ENCODE data around the gene HPSE. TPM values are rescaled to one million over a fixed set of nuclear protein-coding genes. Genes with fewer than 3 reads are reported as not detected.
"Not testable (repeated sequence)": the region's sequence is repeated elsewhere in the genome, so short reads cannot be mapped to it uniquely, and the experiment has no call there.

The HPSE gene
- total RNA-seq, 2 experiments from 2014 or later = 6.5 to 7.8 TPM

DNA sequence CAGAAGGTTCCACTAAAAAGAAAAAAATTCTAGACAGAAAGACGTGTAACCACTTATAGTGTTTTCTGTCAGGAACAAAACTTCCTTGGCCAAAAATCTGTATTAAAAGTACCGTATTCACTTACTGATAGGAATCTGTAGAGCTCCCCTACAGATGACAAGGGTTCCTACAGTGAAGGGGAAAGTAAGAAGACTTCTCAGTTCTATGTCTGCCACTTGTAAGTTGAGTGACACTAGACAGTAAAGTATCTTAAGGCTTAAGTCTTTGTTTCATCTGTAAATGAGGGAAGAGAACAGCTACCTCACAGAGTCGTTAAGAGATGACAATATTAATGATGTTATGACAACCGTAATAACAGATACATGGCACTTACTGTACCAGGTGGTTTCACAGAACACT is 53.3 kb downstream of the HPSE start:
- Mint-ChIP-seq H3K27ac (no peak overlapping the region), H3K36me3 (peaks cover 19% of the 10 kb centered on the region), H3K9me3 (no peaks in the 10 kb centered on the region), H3K27me3 (no peaks in the 10 kb centered on the region), H3K4me1 (peaks cover 41% of the 10 kb centered on the region), H3K4me3 (no peak overlapping the region)
- no peak for DNase-seq

DNA sequence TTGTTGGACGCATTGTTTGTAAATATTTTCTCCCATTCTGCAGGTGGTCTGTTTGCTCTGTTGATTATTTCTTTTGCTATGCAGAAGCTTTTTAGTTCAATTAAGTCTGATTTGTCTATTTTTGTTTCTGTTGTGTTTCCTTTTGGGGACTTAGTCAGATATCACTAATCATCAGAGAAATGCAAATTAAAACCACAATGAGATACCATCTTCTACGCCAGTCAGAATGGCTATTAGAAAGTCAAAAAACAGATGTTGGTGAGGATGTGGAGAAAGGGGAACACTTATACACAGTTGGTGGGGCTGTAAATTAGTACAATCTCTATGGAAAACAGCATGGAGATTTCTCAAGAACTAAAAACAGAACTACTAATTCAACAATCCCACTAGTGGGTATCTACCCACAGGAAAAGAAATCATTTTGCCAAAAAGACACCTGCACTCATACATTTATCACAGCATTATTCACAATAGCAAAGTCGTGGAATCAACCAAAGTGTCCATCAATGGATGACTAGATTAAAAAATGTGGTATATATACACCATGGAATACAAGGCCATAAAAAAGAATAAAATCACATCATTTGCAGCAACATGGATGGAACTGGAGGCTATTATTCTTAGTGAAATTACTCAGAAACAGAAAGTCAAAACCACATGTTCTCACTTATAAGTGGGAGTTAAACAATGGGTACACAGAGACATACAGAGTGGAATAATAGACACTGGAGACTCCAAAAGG is 58.2 kb downstream of the HPSE start:
- H3K27ac Mint-ChIP-seq = peak overlapping the region; percentile 55
- H3K27me3 Mint-ChIP-seq = no peaks in the 10 kb centered on the region
- DNase-seq = no peak
- peaks cover 36% of the 10 kb centered on the region for H3K36me3 Mint-ChIP-seq
- no peak overlapping the region for H3K4me3 Mint-ChIP-seq
- H3K4me1 Mint-ChIP-seq = peaks cover 20% of the 10 kb centered on the region
- no peaks in the 10 kb centered on the region for H3K9me3 Mint-ChIP-seq

DNA sequence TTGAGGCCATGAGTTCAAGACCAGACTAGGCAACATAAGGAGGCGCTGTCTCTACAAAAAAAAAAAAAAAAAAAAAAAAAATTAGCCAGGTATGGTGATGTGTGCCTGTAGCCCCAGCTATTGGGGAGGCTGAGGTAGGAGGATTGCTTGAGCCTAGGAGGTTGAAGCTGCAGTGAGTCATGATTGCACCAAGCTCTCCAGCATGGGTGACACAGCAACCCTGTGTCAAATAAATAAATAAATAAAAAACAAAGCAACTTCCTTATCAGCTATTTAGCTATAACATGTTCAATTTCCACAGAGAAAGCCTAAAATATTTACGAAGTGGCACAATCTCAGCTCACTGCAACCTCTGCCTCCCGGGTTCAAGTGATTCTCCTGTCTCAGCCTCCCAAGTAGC is 60.7 kb downstream of the HPSE start:
- H3K27ac Mint-ChIP-seq, DNase-seq, H3K27me3 Mint-ChIP-seq, H3K9me3 Mint-ChIP-seq, H3K4me3 Mint-ChIP-seq: not testable (repeated sequence)
- peaks cover 12% of the 10 kb centered on the region for H3K4me1 Mint-ChIP-seq
- H3K36me3 Mint-ChIP-seq = peaks cover 35% of the 10 kb centered on the region

DNA sequence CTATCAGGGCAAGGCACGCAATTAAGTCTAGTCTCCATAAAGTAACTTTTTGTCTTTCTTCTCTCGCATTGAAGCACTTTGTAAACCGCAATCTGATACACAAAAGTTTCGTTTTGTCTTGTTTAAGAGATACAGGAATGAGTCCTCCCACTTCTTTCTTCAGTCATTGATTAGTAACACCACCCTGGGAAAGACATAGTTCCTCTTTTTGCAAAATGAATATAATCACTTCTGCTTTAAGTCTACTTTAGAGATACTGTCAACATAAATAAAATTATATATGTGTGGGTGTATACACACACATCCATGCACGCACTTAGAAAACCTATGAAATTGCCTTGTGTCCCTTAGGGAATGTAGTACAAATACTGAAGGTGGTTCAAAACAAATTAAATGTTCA is 61.7 kb downstream of the HPSE start:
- DNase-seq = no peak
- Mint-ChIP-seq H3K4me1 (peaks cover 19% of the 10 kb centered on the region), H3K27me3 (no peaks in the 10 kb centered on the region), H3K4me3 (no peak overlapping the region), H3K27ac (no peak overlapping the region), H3K9me3 (no peaks in the 10 kb centered on the region), H3K36me3 (peaks cover 37% of the 10 kb centered on the region)

DNA sequence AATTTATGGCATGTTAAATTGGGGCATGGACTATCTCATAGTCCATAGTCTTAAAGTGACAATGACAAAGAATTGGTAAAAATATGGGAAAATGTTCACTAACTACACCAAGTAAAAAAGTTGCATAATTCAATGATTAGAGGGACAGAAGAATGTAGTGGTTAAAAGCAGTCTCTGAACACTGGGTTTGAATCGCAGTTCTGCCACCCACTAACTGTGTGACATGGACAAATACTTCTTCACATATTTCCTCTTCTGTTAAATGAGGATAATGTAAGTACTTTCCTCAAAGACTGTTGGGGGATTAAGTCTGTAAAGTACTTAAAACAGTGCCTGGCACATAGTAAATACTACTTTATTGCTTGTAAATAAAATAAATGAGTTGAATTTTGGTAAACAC is 65.4 kb downstream of the HPSE start:
- Mint-ChIP-seq H3K27me3 (no peaks in the 10 kb centered on the region), H3K9me3 (no peaks in the 10 kb centered on the region), H3K36me3 (peaks cover 20% of the 10 kb centered on the region), H3K27ac (no peak overlapping the region), H3K4me1 (peaks cover 9% of the 10 kb centered on the region), H3K4me3 (no peak overlapping the region)
- no peak for DNase-seq

- DNase-seq = no peak
- peaks cover 17% of the 10 kb centered on the region for H3K36me3 Mint-ChIP-seq
- H3K27me3 Mint-ChIP-seq = no peaks in the 10 kb centered on the region
- no peak overlapping the region for H3K4me3 Mint-ChIP-seq
- H3K9me3 Mint-ChIP-seq = no peaks in the 10 kb centered on the region
- H3K27ac Mint-ChIP-seq = no peak overlapping the region
- peaks cover 9% of the 10 kb centered on the region for H3K4me1 Mint-ChIP-seq
These were observed 66.2 kb downstream of the HPSE start for GRCh38 chr4:83268491-83268890.

DNA sequence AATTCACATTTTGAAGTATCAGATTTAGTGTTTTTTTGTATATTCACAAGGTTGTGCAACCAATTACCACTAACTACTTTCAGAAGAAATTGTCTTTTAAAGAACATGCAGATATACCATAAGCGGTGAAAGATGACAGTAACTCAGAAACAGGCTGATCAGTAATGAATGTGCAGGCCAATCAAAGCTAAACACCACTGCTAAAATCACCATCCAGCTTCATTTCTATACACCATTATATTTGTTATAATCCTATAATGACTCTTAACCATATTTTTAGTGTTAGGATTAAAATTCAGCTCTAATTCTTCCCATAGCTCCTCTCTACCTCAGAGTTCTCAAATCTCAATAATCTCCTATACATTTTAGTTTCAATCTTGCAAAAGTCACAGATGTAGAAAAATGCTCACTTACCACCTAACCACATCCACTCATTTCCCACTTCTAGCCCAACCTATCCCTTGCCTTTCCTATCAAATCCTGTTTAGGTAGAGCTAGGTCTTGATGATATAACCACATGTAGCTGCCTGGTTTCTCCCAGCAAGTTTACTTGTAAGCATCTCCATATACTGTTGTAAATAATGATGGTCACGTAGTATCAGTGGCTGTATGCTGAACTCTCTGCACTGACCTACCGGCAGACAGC is 66.7 kb downstream of the HPSE start:
- Mint-ChIP-seq H3K4me1 (peaks cover 9% of the 10 kb centered on the region), H3K4me3 (no peak overlapping the region), H3K36me3 (peaks cover 19% of the 10 kb centered on the region), H3K27ac (no peak overlapping the region), H3K27me3 (no peaks in the 10 kb centered on the region), H3K9me3 (no peaks in the 10 kb centered on the region)
- no peak for DNase-seq

DNA sequence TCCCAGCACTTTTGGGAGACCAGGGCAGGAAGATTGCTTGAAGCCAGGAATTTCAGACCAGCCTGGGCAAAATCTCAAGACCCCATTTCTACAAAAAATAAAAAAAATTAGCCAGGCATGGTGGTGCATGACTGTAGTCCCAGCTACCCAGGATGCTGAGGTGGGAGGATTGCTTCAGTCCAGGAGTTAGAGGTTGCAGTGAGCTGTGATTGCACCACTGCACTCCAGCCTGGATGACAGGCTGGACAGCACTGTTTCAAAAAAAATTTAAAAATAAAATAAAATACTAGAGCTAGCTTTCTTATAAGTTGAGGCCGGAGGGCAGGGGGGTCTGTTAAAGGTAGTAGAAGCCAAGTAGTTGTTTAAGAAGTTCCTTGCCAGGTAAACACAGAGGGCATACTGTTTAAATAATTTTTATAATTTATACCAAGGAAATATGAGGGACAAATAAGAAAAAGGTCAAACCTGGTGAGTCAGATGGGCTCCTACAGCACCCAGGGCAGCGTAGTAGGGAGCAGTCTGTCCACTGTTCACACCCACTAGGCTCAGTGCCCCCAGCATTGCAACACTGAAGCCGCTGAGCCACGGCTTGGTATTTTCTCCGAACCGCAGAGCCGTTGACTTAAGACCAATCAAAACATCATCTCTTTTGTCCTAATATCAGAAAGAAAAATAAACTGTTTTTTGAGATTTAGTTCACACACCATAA is 67.4 kb downstream of the HPSE start:
- Mint-ChIP-seq H3K36me3 (peaks cover 23% of the 10 kb centered on the region), H3K27ac (no peak overlapping the region), H3K9me3 (no peaks in the 10 kb centered on the region), H3K4me1 (peaks cover 9% of the 10 kb centered on the region), H3K4me3 (no peak overlapping the region), H3K27me3 (no peaks in the 10 kb centered on the region)
- no peak for DNase-seq

- Mint-ChIP-seq H3K27me3 (no peaks in the 10 kb centered on the region), H3K9me3 (no peaks in the 10 kb centered on the region), H3K4me1 (peaks cover 9% of the 10 kb centered on the region), H3K36me3 (peaks cover 26% of the 10 kb centered on the region), H3K4me3 (no peak overlapping the region), H3K27ac (no peak overlapping the region)
- no peak for DNase-seq
These were observed 68.0 kb downstream of the HPSE start for GRCh38 chr4:83266689-83267088.

DNA sequence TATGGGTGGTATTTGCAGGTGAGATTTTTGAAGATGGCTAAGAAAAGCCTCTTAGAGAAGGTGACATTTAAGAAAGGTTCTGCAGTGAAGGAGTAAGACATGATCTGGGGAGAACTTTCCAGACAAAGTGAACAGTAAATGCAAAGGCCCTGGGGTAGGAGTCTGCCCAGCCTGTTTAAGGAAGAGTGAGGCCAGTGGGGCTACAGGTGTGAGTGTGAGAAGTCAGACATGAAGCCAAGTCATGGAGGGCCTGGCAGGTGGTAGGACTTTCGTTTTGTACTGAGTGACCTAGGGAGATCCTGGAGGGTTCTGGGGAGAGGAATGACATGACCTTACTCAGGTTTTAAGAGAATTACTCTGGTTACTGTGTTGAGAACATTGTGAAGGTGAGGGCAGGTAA is 71.5 kb downstream of the HPSE start:
- H3K27me3 Mint-ChIP-seq = no peaks in the 10 kb centered on the region

GRCh38 chr4:83262682-83263081 is 72.0 kb downstream of the HPSE start:
- Mint-ChIP-seq H3K4me3 (no peak overlapping the region), H3K9me3 (no peaks in the 10 kb centered on the region), H3K27me3 (no peaks in the 10 kb centered on the region), H3K4me1 (peaks cover 2% of the 10 kb centered on the region), H3K27ac (no peak overlapping the region), H3K36me3 (peaks cover 27% of the 10 kb centered on the region)
- DNase-seq = no peak

More for the DNA sequence above, 71.5 kb downstream of the HPSE start:
- Mint-ChIP-seq H3K27ac (no peak overlapping the region), H3K4me3 (no peak overlapping the region), H3K4me1 (peaks cover 4% of the 10 kb centered on the region), H3K36me3 (peaks cover 25% of the 10 kb centered on the region), H3K9me3 (no peaks in the 10 kb centered on the region)
- DNase-seq = no peak

DNA sequence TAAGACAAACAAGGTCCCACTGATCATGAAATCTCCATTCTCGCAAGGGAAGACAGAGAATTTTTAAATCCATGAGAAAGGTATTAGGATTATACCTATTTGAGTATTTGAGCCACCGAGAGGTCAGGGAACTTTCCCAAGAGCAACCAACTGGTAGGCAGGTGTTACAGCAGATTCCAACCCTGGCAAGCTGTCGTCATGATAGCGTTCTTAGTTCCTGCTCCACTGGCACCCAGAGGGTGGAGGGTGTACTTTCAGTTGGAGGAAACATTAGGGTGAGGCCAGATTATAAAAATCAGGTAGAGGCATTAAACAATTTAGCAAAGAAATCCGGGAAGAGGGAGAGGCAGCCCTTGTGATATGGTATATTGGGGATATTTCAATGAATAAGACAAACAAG is 73.3 kb downstream of the HPSE start:
- H3K27ac Mint-ChIP-seq = no peak overlapping the region
- no peaks in the 10 kb centered on the region for H3K9me3 Mint-ChIP-seq
- peaks cover 29% of the 10 kb centered on the region for H3K36me3 Mint-ChIP-seq
- H3K4me3 Mint-ChIP-seq = no peak overlapping the region
- H3K4me1 Mint-ChIP-seq = no peaks in the 10 kb centered on the region
- DNase-seq = no peak
- no peaks in the 10 kb centered on the region for H3K27me3 Mint-ChIP-seq

DNA sequence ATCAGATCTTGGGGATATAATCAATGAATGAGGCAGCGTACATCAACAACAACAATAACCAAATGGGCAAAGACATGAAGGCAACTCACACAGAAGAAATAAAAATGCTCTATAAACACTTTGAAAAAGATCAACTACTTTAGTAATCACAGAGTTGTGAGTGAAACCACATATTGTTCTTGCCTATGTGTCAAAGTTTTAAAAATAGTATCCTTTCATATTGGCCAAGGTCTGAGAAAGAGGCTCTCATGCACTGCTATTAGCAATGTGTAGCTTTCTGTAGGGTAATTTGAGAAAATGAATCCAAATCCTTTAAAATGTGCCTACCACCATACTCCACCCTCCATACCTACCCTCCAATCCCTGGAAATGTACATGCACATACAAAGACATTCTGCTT is 75.1 kb downstream of the HPSE start:
- Mint-ChIP-seq H3K4me1 (peaks cover 2% of the 10 kb centered on the region), H3K36me3 (peaks cover 28% of the 10 kb centered on the region), H3K4me3 (no peak overlapping the region), H3K27me3 (no peaks in the 10 kb centered on the region), H3K27ac (no peak overlapping the region), H3K9me3 (no peaks in the 10 kb centered on the region)
- no peak for DNase-seq

DNA sequence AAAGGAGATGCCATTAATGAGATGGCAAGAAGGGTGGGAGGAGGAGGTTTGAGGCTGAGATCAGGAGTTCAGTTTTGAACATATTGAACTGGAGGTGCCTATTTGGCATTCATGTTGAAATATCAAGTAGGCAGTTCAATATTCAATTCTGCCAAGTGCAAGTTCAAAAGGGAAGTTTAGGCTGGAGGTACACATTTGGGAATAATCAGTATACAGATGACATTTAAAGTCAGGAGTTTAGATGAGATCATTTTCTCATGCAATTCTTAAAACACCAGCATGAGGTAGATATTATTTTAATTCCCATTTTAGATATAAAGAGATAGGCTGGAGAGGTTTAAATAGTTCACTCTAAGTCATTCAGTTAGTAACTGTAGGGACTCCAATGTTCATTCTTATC is 76.2 kb downstream of the HPSE start:
- Mint-ChIP-seq H3K36me3 (peaks cover 28% of the 10 kb centered on the region), H3K27ac (no peak overlapping the region), H3K4me3 (no peak overlapping the region), H3K27me3 (no peaks in the 10 kb centered on the region), H3K4me1 (peaks cover 2% of the 10 kb centered on the region), H3K9me3 (no peaks in the 10 kb centered on the region)
- no peak for DNase-seq

- no peak for DNase-seq
- H3K36me3 Mint-ChIP-seq = peaks cover 23% of the 10 kb centered on the region
- H3K9me3 Mint-ChIP-seq = no peaks in the 10 kb centered on the region
- H3K4me3 Mint-ChIP-seq = no peak overlapping the region
- H3K27ac Mint-ChIP-seq = no peak overlapping the region
- no peaks in the 10 kb centered on the region for H3K27me3 Mint-ChIP-seq
- peaks cover 4% of the 10 kb centered on the region for H3K4me1 Mint-ChIP-seq
These were observed 76.8 kb downstream of the HPSE start for GRCh38 chr4:83257811-83258210.

Data from activated naive CD8-positive, alpha-beta T cell treated with anti-CD3 and anti-CD28 coated beads for 36 hours (primary cell).